ENCODE measurements around the gene SRGAP1.

DNA sequence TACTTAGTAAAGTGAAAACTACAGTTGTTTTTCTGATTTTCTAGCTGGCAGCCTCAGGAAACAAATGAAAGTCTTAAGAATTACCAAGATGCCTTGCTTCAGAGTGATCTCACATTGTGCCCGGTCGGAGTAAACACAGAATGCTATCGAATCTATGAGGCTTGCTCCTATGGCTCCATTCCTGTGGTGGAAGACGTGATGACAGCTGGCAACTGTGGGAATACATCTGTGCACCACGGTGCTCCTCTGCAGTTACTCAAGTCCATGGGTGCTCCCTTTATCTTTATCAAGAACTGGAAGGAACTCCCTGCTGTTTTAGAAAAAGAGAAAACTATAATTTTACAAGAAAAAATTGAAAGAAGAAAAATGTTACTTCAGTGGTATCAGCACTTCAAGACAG is 35.9 kb upstream of the SRGAP1 start:
- TF ChIP-seq, protein P1, sequence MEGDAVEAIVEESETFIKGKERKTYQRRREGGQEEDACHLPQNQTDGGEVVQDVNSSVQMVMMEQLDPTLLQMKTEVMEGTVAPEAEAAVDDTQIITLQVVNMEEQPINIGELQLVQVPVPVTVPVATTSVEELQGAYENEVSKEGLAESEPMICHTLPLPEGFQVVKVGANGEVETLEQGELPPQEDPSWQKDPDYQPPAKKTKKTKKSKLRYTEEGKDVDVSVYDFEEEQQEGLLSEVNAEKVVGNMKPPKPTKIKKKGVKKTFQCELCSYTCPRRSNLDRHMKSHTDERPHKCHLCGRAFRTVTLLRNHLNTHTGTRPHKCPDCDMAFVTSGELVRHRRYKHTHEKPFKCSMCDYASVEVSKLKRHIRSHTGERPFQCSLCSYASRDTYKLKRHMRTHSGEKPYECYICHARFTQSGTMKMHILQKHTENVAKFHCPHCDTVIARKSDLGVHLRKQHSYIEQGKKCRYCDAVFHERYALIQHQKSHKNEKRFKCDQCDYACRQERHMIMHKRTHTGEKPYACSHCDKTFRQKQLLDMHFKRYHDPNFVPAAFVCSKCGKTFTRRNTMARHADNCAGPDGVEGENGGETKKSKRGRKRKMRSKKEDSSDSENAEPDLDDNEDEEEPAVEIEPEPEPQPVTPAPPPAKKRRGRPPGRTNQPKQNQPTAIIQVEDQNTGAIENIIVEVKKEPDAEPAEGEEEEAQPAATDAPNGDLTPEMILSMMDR (conservative IDR thresholded peaks at IDR 0.05; ENCODE audit: low read depth, low read length): no peak
- no peak for TF ChIP-seq POLR2A (IDR thresholded peaks at IDR 0.05; ENCODE audit: low read depth, low read length)
- TF ChIP-seq SMC3 (IDR thresholded peaks at IDR 0.05; ENCODE audit: low read depth, low read length): no peak
- no peak for TF ChIP-seq MXI1 (IDR thresholded peaks at IDR 0.05; ENCODE audit: borderline replicate concordance, low read depth, low read length)
- no peak for TF ChIP-seq RAD21 (IDR thresholded peaks at IDR 0.05; ENCODE audit: low read length)
- TF ChIP-seq, protein P2, sequence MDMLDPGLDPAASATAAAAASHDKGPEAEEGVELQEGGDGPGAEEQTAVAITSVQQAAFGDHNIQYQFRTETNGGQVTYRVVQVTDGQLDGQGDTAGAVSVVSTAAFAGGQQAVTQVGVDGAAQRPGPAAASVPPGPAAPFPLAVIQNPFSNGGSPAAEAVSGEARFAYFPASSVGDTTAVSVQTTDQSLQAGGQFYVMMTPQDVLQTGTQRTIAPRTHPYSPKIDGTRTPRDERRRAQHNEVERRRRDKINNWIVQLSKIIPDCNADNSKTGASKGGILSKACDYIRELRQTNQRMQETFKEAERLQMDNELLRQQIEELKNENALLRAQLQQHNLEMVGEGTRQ (IDR thresholded peaks at IDR 0.05; ENCODE audit: low read depth, low read length): no peak
- TF ChIP-seq RCOR1 (IDR thresholded peaks at IDR 0.05; ENCODE audit: insufficient replicate concordance, low read length): no peak
- no peak for TF ChIP-seq BHLHE40 (IDR thresholded peaks at IDR 0.05; ENCODE audit: low read depth, low read length)
- no peak for TF ChIP-seq CEBPB (IDR thresholded peaks at IDR 0.05; ENCODE audit: low read depth, low read length)
- TF ChIP-seq MAZ (IDR thresholded peaks at IDR 0.05; ENCODE audit: borderline replicate concordance, low read depth, low read length): no peak
